ENCODE results near the gene PELI2. TPM values are rescaled to one million over a fixed set of nuclear protein-coding genes. Genes with fewer than 3 reads are reported as not detected.

Gene PELI2
- 39.3 TPM for total RNA-seq

GRCh38 chr14:56117765-56118610, at the start of gene PELI2:
Gene PELI2 (plus strand): TSS chr14:56118411. CDS start chr14:56118661, 250 bp downstream.

